Glutamatergic neuron (in vitro differentiated cells): Measurements from ENCODE around the gene MKI67. TPM values are rescaled to one million over a fixed set of nuclear protein-coding genes. Genes with fewer than 3 reads are reported as not detected.

Experiments
- DNase-seq: peaks from one replicate; pipeline ENCODE4 v3.0.0; 2022
- H3K27ac Mint-ChIP-seq: one replicate; pipeline ENCODE4 v1.8.0; 2020; ENCODE audit warnings: mild to moderate bottlenecking, mixed read lengths, inconsistent platforms; ENCODE audit not compliant: unreplicated experiment
- H3K27me3 Mint-ChIP-seq: one replicate; pipeline ENCODE4 v1.8.0; 2020; ENCODE audit warnings: mild to moderate bottlenecking, moderate library complexity, mixed read lengths, inconsistent platforms; ENCODE audit not compliant: unreplicated experiment
- H3K36me3 Mint-ChIP-seq: one replicate; pipeline ENCODE4 v1.8.0; 2020; ENCODE audit warnings: mild to moderate bottlenecking, mixed read lengths, inconsistent platforms; ENCODE audit not compliant: unreplicated experiment
- H3K4me1 Mint-ChIP-seq: one replicate; pipeline ENCODE4 v1.8.0; 2020; ENCODE audit warnings: mild to moderate bottlenecking, low read depth, mixed read lengths, inconsistent platforms; ENCODE audit not compliant: unreplicated experiment
- H3K4me3 Mint-ChIP-seq: one replicate; pipeline ENCODE4 v1.8.0; 2020; ENCODE audit warnings: mild to moderate bottlenecking, mixed read lengths, inconsistent platforms; ENCODE audit not compliant: unreplicated experiment
- H3K9me3 Mint-ChIP-seq: one replicate; pipeline ENCODE4 v1.8.0; 2020; ENCODE audit warnings: mild to moderate bottlenecking, moderate library complexity, mixed read lengths, inconsistent platforms; ENCODE audit not compliant: unreplicated experiment
- CTCF ChIP-seq: fragments of 200-600 bp; sonication (generic); IDR thresholded peaks from one replicate; pipeline ENCODE4 v1.5.0; 2021; ENCODE audit not compliant: partially characterized antibody, unreplicated experiment
- total RNA-seq: library from RNA; stranded (reverse); fragmentation: NEBNext Ultra II Directional; extraction: Animal tissue kit (Norgen Biotek cat#: 25700); gene quantifications from one replicate; pipeline ENCODE4 v1.2.1, GENCODE V29; 2021; ENCODE audit not compliant: unreplicated experiment

MKI67 gene
- total RNA-seq, 1 donor from 2014 or later, result 14.7 TPM

- peaks cover 21% of the 10 kb centered on the region for H3K4me1 Mint-ChIP-seq
- H3K36me3 Mint-ChIP-seq, result no peaks in the 10 kb centered on the region
- no peak overlapping the region for H3K4me3 Mint-ChIP-seq
- H3K9me3 Mint-ChIP-seq, result no peaks in the 10 kb centered on the region
- peaks cover 2% of the 10 kb centered on the region for H3K27me3 Mint-ChIP-seq
- TF ChIP-seq CTCF, result no peak
- peak; percentile 38 for DNase-seq
- no peak overlapping the region for H3K27ac Mint-ChIP-seq
Measured at GRCh38 chr10:128152741-128153580, 26.7 kb upstream of the MKI67 start.

- peaks cover 19% of the 10 kb centered on the region for H3K4me1 Mint-ChIP-seq
- no peak overlapping the region for H3K27ac Mint-ChIP-seq
- peak; percentile 26 for DNase-seq
- peaks cover 2% of the 10 kb centered on the region for H3K9me3 Mint-ChIP-seq
- H3K36me3 Mint-ChIP-seq, result no peaks in the 10 kb centered on the region
- peaks cover 2% of the 10 kb centered on the region for H3K27me3 Mint-ChIP-seq
- peak overlapping the region; percentile 58 for H3K4me3 Mint-ChIP-seq
- no peak for TF ChIP-seq CTCF
Measured at GRCh38 chr10:128151031-128151430, 24.8 kb upstream of the MKI67 start.

- Mint-ChIP-seq H3K4me3 (peak overlapping the region; percentile 61), H3K27ac (no peak overlapping the region), H3K27me3 (peaks cover 2% of the 10 kb centered on the region), H3K36me3 (no peaks in the 10 kb centered on the region), H3K9me3 (peaks cover 2% of the 10 kb centered on the region), H3K4me1 (peaks cover 19% of the 10 kb centered on the region)
- no peak for TF ChIP-seq CTCF
- no peak for DNase-seq
Measured at GRCh38 chr10:128150561-128150960, 24.3 kb upstream of the MKI67 start.

- Mint-ChIP-seq H3K36me3 (no peaks in the 10 kb centered on the region), H3K27me3 (peaks cover 2% of the 10 kb centered on the region), H3K4me3 (peak overlapping the region; percentile 61), H3K9me3 (peaks cover 2% of the 10 kb centered on the region), H3K4me1 (peaks cover 19% of the 10 kb centered on the region), H3K27ac (no peak overlapping the region)
- TF ChIP-seq CTCF, result peak; percentile 89
- peak; percentile 86 for DNase-seq
Measured at GRCh38 chr10:128150045-128150493, 23.8 kb upstream of the MKI67 start.

- Mint-ChIP-seq H3K36me3 (no peaks in the 10 kb centered on the region), H3K27ac (no peak overlapping the region), H3K27me3 (peaks cover 2% of the 10 kb centered on the region), H3K4me3 (peak overlapping the region; percentile 79), H3K9me3 (peaks cover 2% of the 10 kb centered on the region), H3K4me1 (peaks cover 19% of the 10 kb centered on the region)
- TF ChIP-seq CTCF, result no peak
- peak; percentile 26 for DNase-seq
Measured at GRCh38 chr10:128149267-128150014, 23.2 kb upstream of the MKI67 start.
